Measurements from ENCODE around the gene C1QTNF3. TPM values are rescaled to one million over a fixed set of nuclear protein-coding genes. Genes with fewer than 3 reads are reported as not detected.

The C1QTNF3 gene
- total RNA-seq, 1 experiment from 2014 or later: 0.59 TPM

- DNase-seq: peak; percentile 18
- Histone ChIP-seq H3K27me3 (ENCODE audit: control insufficient read depth, insufficient read depth, low read length) (no peaks in the 10 kb centered on the region), H3K4me3 (ENCODE audit: insufficient read depth, low read depth, low read length) (no peak overlapping the region), H3K36me3 (replicated peaks; ENCODE audit: control insufficient read depth, insufficient read depth, low read length) (no peaks in the 10 kb centered on the region)
These were observed 64.7 kb downstream of the C1QTNF3 start for GRCh38 chr5:33978306-33978705.

GRCh38 chr5:33976307-33976706, 66.7 kb downstream of the C1QTNF3 start:
- H3K4me3 ChIP-seq (ENCODE audit: insufficient read depth, low read depth, low read length): no peak overlapping the region
- no peak for DNase-seq
- no peaks in the 10 kb centered on the region for H3K36me3 ChIP-seq (replicated peaks; ENCODE audit: control insufficient read depth, insufficient read depth, low read length)
- H3K27me3 ChIP-seq (ENCODE audit: control insufficient read depth, insufficient read depth, low read length): no peaks in the 10 kb centered on the region

- no peaks in the 10 kb centered on the region for H3K27me3 ChIP-seq (ENCODE audit: control insufficient read depth, insufficient read depth, low read length)
- no peak for DNase-seq
- no peak overlapping the region for H3K4me3 ChIP-seq (ENCODE audit: insufficient read depth, low read depth, low read length)
- H3K36me3 ChIP-seq (replicated peaks; ENCODE audit: control insufficient read depth, insufficient read depth, low read length): no peaks in the 10 kb centered on the region
These were observed 67.2 kb downstream of the C1QTNF3 start for GRCh38 chr5:33975852-33976251.

- no peaks in the 10 kb centered on the region for H3K27me3 ChIP-seq (ENCODE audit: control insufficient read depth, insufficient read depth, low read length)
- no peak overlapping the region for H3K4me3 ChIP-seq (ENCODE audit: insufficient read depth, low read depth, low read length)
- no peak for DNase-seq
- no peaks in the 10 kb centered on the region for H3K36me3 ChIP-seq (replicated peaks; ENCODE audit: control insufficient read depth, insufficient read depth, low read length)
These were observed 69.7 kb downstream of the C1QTNF3 start for GRCh38 chr5:33973271-33973670.

- Histone ChIP-seq H3K4me3 (ENCODE audit: insufficient read depth, low read depth, low read length) (no peak overlapping the region), H3K36me3 (replicated peaks; ENCODE audit: control insufficient read depth, insufficient read depth, low read length) (no peaks in the 10 kb centered on the region), H3K27me3 (ENCODE audit: control insufficient read depth, insufficient read depth, low read length) (no peaks in the 10 kb centered on the region)
- peak; percentile 66 for DNase-seq
These were observed 73.2 kb downstream of the C1QTNF3 start for GRCh38 chr5:33969572-33970452.

- H3K36me3 ChIP-seq (replicated peaks; ENCODE audit: control insufficient read depth, insufficient read depth, low read length): no peaks in the 10 kb centered on the region
- no peak for DNase-seq
- H3K27me3 ChIP-seq (ENCODE audit: control insufficient read depth, insufficient read depth, low read length): no peaks in the 10 kb centered on the region
- H3K4me3 ChIP-seq (ENCODE audit: insufficient read depth, low read depth, low read length): no peak overlapping the region
These were observed 74.6 kb downstream of the C1QTNF3 start for GRCh38 chr5:33968211-33969005.

Other genes starting within 250 kb of the C1QTNF3 start
- gene ADAMTS12, start 151.2 kb downstream of the C1QTNF3 start, total RNA-seq (2014; rRNA removed; shearing (Covaris generic)): 2.7 and 3.0 TPM in 2 replicates
- 0.22 TPM in 1 of 2 replicates, not detected in the other for gene RXFP3, start 106.8 kb downstream of the C1QTNF3 start, total RNA-seq (2014; rRNA removed; shearing (Covaris generic))
- gene SLC45A2, start 58.5 kb downstream of the C1QTNF3 start, total RNA-seq (2014; rRNA removed; shearing (Covaris generic)): 0.14 TPM in 1 of 2 replicates, not detected in the other
- gene AMACR, start 35.2 kb downstream of the C1QTNF3 start, total RNA-seq (2014; rRNA removed; shearing (Covaris generic)): 10.5 and 18.3 TPM in 2 replicates

All from H7 (cell line).